MM.1S (cell line): ENCODE results near the gene CWF19L1.

Experiments
- DNase-seq: peaks from one replicate; pipeline ENCODE4 v3.0.0-alpha.2; 2015
- H2AFZ ChIP-seq: fragments of 300-600 bp; sonication (generic); 2 replicates; pipeline ENCODE4 v1.6.0; 2016; ENCODE audit warnings: antibody characterized with exemption, low read length
- H3F3A ChIP-seq: fragments of 300-600 bp; sonication (generic); 2 replicates; pipeline ENCODE4 v1.6.1; 2016; ENCODE audit warnings: mild to moderate bottlenecking, antibody characterized with exemption, low read length, moderate library complexity, mixed read lengths; ENCODE audit not compliant: insufficient read depth
- H3K27ac ChIP-seq: fragments of 300-600 bp; sonication (generic); 2 replicates; pipeline ENCODE4 v1.5.1; 2016; ENCODE audit warnings: mild to moderate bottlenecking, low read length
- H3K27me3 ChIP-seq: fragments of 300-600 bp; sonication (generic); replicated peaks from 2 replicates; pipeline ENCODE4 v1.6.0; 2016; ENCODE audit warnings: low read length; ENCODE audit not compliant: insufficient read depth
- H3K36me3 ChIP-seq: fragments of 300-600 bp; sonication (generic); replicated peaks from 2 replicates; pipeline ENCODE4 v1.6.1; 2016; ENCODE audit warnings: mild to moderate bottlenecking, low read length, mixed read lengths; ENCODE audit not compliant: insufficient read depth
- H3K4me1 ChIP-seq: fragments of 300-600 bp; sonication (generic); 2 replicates; pipeline ENCODE4 v1.6.1; 2016; ENCODE audit warnings: low read length, mixed read lengths
- H3K4me2 ChIP-seq: fragments of 300-600 bp; sonication (generic); 2 replicates; pipeline ENCODE4 v1.6.0; 2016; ENCODE audit warnings: low read depth, low read length
- H3K4me3 ChIP-seq: fragments of 300-600 bp; sonication (generic); 2 replicates; pipeline ENCODE4 v1.5.1; 2016; ENCODE audit warnings: low read length, mixed read lengths
- H3K79me2 ChIP-seq: fragments of 300-600 bp; sonication (generic); 2 replicates; pipeline ENCODE4 v1.6.1; 2016; ENCODE audit warnings: mixed run types, low read length, mixed read lengths
- H3K9ac ChIP-seq: fragments of 300-600 bp; sonication (generic); 2 replicates; pipeline ENCODE4 v1.6.1; 2016; ENCODE audit warnings: low read length, mixed read lengths
- H3K9me2 ChIP-seq: fragments of 300-600 bp; sonication (generic); replicated peaks from 2 replicates; pipeline ENCODE4 v1.6.1; 2016; ENCODE audit warnings: mild to moderate bottlenecking, low read length, mixed read lengths; ENCODE audit not compliant: insufficient read depth
- H3K9me3 ChIP-seq: fragments of 300-600 bp; sonication (generic); replicated peaks from 2 replicates; pipeline ENCODE4 v1.6.1; 2016; ENCODE audit warnings: mild to moderate bottlenecking, low read length, mixed read lengths; ENCODE audit not compliant: insufficient read depth
- H4K20me1 ChIP-seq: fragments of 300-600 bp; sonication (generic); 2 replicates; pipeline ENCODE4 v1.6.1; 2016; ENCODE audit warnings: mild to moderate bottlenecking, low read length, moderate library complexity, mixed read lengths; ENCODE audit not compliant: insufficient read depth
- EZH2 ChIP-seq: fragments of 300-600 bp; sonication (generic); optimal IDR thresholded peaks from 2 replicates; pipeline ENCODE3; 2017; ENCODE audit warnings: low read depth, mild to moderate bottlenecking, antibody characterized with exemption, low read length, mixed read lengths
- EZH2phosphoT487 ChIP-seq: fragments of 300-600 bp; sonication (generic); IDR thresholded peaks from 2 replicates; pipeline ENCODE4 v1.6.1; 2018; ENCODE audit warnings: antibody characterized with exemption, low read length
- TF ChIP-seq, protein P1 (sequence below): fragments of 300-600 bp; sonication (generic); IDR thresholded peaks from 2 replicates; pipeline ENCODE4 v1.5.1; 2016; ENCODE audit warnings: antibody characterized with exemption, low read length, mixed read lengths

Gene CWF19L1

DNA sequence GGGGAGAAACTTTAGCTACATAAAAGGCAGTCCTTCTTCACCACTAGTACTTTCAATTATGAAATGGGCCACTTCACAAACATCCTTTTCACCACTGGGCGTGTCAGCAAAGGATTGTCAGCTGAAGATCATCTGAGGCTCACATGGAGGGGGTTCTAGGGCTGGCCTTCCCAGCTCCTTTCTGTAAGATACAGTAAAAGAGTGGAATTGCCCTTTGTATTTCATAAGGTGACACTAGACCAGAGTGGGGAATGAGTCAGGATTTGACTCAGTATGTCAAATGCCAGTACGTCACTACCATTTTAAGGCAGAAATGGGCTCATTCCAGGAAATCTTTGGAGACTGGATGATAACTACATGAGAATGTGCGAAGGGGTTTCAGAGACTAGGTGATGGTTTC lies 40.2 kb upstream of the CWF19L1 start:
- no peak for DNase-seq
- Histone ChIP-seq H4K20me1 (no peaks in the 10 kb centered on the region), H3K4me1 (peaks cover 18% of the 10 kb centered on the region), H2AFZ (no peak overlapping the region), H3K79me2 (no peaks in the 10 kb centered on the region), H3K36me3 (no peaks in the 10 kb centered on the region), H3K27me3 (no peaks in the 10 kb centered on the region), H3K4me2 (no peak overlapping the region), H3F3A (0 out of 2 replicates have a peak, but pooled peaks cover 5% of the 10 kb centered on the region), H3K9ac (no peak overlapping the region), H3K9me3 (no peaks in the 10 kb centered on the region), H3K27ac (no peak overlapping the region), H3K4me3 (no peak overlapping the region), H3K9me2 (no peaks in the 10 kb centered on the region)
- TF ChIP-seq EZH2 (no peak), EZH2phosphoT487 (no peak)
- TF ChIP-seq, protein P1, sequence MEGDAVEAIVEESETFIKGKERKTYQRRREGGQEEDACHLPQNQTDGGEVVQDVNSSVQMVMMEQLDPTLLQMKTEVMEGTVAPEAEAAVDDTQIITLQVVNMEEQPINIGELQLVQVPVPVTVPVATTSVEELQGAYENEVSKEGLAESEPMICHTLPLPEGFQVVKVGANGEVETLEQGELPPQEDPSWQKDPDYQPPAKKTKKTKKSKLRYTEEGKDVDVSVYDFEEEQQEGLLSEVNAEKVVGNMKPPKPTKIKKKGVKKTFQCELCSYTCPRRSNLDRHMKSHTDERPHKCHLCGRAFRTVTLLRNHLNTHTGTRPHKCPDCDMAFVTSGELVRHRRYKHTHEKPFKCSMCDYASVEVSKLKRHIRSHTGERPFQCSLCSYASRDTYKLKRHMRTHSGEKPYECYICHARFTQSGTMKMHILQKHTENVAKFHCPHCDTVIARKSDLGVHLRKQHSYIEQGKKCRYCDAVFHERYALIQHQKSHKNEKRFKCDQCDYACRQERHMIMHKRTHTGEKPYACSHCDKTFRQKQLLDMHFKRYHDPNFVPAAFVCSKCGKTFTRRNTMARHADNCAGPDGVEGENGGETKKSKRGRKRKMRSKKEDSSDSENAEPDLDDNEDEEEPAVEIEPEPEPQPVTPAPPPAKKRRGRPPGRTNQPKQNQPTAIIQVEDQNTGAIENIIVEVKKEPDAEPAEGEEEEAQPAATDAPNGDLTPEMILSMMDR, result no peak

DNA sequence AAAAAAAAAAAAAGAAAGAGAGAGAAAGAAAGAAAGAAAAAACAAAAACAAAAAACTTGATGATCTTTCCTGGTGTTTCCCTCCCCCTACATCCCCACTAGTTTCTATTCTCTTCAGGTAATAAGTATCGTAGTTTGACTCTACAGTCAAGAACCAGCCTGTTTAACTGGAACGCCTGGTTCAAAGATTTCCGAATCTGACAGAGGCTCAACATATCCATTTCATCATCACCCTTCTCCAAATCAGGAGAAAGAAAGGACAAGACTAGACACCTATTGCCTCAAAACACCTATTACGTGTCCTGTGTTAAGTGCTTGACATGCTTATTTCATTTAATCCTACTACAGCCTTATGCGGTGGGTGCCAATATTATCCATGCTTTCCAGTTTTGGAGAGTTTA lies 39.4 kb upstream of the CWF19L1 start:
- Histone ChIP-seq H3K9ac (no peak overlapping the region), H3F3A (0 out of 2 replicates have a peak, but pooled peaks cover 5% of the 10 kb centered on the region), H3K4me2 (no peak overlapping the region), H3K36me3 (no peaks in the 10 kb centered on the region), H3K9me3 (no peaks in the 10 kb centered on the region), H3K27ac (no peak overlapping the region), H3K4me1 (peaks cover 18% of the 10 kb centered on the region), H2AFZ (no peak overlapping the region), H3K79me2 (no peaks in the 10 kb centered on the region), H3K9me2 (no peaks in the 10 kb centered on the region), H3K4me3 (no peak overlapping the region), H3K27me3 (no peaks in the 10 kb centered on the region), H4K20me1 (no peaks in the 10 kb centered on the region)
- DNase-seq, result no peak
- no peak for TF ChIP-seq EZH2
- TF ChIP-seq, protein P1, result no peak

DNA sequence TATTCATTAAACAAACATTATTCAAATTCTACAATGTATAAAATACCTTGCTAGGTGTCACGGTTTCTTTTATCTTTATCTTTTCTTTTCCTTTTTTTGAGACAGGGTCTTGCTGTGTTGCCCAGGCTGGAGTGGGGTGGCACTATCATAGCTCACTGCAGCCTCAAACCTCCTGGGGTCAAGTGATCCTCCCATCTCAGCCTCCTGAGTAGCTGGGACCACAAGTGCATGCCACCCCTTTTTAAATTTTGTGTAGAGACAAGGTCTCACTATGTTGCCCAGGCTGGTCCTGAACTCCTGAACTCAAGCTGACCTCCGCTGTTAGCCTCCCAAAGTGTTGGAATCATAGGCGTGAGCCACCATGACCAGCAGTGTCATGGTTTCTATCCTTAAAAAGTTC lies 37.0 kb upstream of the CWF19L1 start:
- Histone ChIP-seq H3K36me3 (no peaks in the 10 kb centered on the region), H3K27me3 (no peaks in the 10 kb centered on the region), H3K4me3 (no peak overlapping the region), H2AFZ (no peak overlapping the region), H3K9ac (no peak overlapping the region), H3F3A (0 out of 2 replicates have a peak, but pooled peaks cover 5% of the 10 kb centered on the region), H3K27ac (no peak overlapping the region), H3K9me3 (no peaks in the 10 kb centered on the region), H3K4me1 (peaks cover 15% of the 10 kb centered on the region), H3K9me2 (no peaks in the 10 kb centered on the region), H4K20me1 (no peaks in the 10 kb centered on the region), H3K4me2 (no peak overlapping the region), H3K79me2 (no peaks in the 10 kb centered on the region)
- DNase-seq, result no peak
- no peak for TF ChIP-seq EZH2
- no peak for TF ChIP-seq EZH2phosphoT487
- TF ChIP-seq, protein P1, result no peak
